ENCODE data around the gene ADAD2.

ADAD2 gene

DNA sequence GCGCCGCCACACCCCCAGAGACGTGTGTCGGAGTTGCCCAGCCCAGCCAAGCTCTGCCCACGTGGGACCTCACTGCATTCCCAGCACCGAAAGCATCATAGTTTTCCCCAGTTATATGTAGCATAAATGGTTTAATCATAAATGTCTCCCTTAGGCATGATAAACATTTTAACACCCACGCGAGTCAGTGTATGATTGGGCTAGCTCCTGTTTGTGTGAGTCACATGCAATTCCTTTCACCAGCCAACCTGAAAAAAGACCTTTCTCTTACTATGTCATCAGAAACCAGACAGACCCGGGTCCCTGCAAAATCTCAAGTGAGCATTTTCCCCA is 13.2 kb upstream of the ADAD2 start:
- DNase-seq: no peak

DNA sequence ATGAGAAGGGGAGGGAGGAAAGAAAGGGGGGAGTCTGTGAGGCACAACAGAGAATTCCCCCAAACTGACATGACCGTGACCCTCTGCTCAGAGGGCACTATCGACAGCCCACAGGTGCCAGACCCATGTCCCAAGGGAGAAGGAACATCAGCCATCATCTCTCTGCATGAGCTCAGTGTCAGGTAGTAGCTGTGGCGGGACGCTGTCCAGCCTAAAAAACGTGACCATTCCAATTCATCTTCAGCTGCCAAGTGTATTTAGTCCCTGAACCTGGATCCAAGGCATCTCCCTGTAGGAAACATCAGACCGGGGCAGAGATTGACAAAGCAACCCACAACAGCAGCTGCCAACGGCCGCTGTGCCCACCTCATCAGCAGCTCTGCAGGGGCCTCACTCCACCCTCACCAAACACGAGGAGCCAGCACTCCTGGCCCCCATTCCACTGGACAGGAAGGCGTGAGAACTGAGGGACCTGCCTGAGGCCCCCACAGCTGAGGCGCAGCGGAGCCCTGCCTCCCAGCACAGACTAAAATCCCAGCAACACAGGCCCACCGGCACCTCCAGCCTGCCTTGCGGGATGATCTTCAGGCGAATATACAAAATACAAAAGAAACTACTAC is 12.7 kb upstream of the ADAD2 start:
- no peak for DNase-seq

DNA sequence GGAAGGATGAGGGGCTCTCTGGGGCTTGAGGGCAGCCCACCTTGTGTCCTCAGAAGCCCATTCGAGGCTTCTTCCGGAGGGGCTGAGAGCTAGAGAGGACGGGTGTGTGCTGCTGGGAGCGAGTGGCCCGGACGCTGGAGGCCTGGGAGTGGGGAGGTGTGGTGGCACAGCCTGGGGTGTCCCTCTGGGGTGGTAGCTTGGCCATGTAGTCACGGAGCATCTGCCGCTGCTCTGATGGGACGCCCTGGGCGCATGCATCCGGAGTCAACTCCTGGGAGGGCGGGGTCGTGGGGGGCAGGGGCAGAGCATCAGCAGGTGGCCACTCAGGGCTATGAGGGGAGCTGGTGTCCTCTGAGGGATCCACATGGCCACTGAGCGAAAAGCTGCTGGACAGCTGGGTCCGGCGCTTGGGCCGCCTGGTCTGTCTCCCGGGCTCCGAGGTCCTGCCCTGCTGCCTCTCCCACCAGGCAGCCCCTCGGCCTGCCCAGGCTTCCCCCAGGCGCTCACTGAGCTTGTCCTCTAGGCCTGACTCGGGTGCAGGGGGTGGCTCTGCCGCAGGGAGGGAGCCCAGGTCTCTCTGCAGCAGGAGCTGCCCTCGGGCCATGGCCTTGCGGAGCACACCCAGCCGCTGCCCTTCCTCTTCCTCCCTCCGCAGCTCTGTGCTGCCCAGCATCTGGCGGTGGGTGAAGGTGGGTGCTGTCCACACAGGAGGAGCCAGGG is 11.9 kb upstream of the ADAD2 start:
- DNase-seq: no peak

DNA sequence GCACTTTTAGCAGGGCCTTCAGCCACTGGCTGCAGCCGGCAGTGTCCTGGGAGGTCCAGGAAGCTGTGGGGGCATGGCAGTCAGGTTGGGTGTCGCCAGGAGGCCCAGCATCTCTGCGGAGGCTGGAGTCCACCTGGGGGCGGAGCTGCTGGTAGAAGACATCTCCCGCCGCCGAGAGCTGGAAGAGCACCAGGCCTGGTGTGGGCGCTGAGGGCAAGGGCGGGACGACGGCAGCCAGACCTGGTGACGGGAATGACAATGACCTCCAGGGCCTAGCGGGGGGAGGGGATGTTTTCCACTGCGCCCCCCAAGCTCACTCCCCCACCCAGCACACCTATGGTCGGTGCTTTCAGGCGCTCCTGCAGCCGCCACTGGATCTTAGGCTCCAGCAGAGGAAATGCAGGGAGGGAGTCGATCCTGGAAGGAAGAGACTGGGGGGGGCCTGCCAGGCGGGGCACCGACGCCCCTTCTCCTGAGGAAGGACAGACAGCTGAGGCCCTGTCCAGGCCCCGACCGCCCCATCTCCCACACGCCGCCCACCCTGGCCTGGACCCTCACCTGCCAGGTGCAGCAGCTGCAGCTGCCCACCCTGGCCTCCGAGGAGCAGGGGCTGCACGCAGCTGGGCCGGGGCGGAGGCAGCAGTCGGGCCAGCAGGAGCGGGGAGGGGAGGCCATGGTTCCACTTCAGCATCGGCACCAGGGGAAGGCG is 11.2 kb upstream of the ADAD2 start:
- no peak for DNase-seq

DNA sequence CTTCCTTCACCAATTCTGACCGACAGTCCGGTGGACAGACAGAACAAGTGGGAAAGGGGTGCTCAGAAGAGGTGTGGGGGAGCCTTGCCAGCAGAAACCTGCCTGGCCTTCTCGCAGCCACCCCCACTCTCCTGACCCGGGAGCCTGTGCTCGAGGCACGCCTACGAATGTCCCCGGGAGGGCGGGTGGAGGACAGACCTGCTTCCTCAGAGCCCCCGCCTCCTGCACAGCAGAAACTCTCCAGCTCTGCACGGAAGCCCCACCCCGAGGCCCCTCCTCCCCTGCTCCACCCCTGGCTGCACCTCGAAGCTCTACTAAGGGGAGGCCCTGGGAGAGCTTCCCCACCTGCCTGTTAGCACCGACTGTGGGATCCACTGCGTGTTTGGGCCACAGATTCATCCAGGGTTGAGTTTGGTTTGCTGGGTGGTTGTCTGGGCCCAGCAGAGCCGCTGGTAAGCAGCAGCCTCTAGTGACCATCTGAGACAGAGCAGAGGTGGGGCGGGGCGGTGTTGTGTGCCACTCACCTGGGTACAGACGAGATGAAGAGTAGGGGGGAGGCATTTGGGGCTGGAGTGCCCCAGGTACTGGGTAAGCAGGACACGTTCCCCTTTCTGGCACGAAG is 10.3 kb upstream of the ADAD2 start:
- DNase-seq: no peak

DNA sequence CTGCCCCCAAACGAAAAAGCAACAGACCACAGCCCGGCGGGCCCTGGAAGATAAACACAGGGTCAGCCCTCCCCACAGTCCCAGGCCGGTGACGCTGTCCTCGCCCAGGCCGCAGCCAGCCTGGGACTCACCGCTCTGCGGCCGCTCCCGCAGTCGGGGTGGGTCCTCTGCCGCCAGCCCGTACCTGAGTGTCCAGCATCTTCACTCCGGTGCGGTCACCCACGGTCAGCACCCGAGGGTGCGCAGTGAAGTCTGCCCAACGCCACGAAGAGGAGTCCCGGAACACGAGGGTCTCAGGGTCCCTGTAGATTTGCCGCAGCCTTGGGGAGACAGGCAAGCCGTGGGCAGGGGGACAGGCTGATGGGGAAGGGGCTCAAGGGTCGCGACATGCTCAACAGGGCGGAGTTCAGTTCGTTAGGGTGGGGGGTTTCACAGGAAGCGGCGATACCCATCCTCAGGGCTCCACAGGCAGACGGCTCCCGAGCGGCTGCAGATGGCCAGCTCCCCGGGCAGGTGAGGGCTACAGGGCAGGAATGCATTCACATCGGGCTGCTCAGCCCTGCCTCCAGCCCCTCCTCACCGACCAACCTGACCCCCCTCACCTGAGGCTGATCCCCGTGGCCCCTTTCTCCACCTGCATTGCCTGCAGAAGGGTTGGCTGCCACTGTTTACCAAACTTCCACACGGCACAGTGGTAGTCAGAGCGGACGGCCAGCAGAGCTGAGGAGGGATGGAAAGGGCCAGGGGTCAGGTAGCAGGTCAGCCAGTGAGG is 9.6 kb upstream of the ADAD2 start:
- DNase-seq: no peak

DNA sequence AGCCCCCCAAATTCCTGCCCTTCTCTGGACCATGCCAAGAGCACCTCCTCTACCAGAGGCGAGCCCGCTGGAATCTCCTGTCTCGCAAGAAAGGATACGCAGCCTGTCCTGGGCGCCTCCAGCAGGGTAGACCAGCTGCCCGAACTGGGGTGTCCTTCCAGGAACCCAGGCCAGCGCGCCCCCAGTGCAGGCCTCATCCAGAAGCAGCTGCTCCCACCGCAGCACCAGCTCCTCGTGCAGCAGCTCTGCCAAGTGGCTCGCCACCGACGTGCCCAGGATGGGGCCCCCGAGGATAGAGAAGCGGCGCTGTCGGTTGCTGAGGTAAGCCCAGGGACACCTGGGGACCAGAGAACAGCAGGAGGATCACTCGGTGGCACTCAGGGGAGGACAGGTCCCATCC is 8.9 kb upstream of the ADAD2 start:
- no peak for DNase-seq

DNA sequence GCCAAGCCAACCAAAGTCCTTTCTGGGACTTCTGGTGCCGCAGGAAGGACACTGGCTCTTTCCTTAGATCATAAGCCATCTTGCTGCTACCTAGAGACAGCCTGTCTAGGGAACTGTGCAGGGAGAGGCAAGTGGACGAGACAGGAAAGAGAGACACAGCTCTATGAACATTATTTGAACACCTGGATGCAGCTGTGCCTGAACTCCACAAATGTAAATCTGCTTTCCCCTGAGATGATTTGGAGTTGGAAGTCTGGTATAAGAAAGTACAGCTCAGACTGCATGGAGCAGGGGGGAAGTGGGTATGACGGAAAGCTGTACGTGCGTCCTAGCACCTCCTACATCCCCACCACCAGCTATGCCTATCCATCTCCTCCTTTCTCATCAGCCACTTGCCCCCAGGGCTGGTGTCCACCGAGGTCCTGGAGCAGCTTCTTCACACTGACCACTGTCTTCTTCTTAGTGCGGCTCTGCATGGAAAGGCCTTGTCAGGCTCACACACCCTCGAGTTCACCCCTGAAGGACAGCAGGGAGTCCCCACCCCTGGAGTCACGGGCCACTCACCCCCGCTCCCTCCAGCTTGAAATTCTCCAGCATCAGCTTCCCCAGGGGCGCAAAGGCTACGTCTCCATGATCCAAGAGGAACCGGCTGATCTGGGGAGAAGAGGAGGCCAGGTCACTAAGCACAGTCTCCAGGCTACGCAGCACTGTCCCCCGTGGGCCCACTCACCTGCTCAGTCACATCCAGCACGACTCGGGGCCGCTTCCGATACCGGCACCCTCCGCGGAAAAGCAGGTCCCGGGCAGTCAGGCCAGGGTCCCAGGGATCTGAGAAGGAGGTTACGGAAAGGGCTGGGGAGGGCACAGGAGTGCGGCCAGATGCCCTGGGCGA is 8.0 kb upstream of the ADAD2 start:
- no peak for DNase-seq

DNA sequence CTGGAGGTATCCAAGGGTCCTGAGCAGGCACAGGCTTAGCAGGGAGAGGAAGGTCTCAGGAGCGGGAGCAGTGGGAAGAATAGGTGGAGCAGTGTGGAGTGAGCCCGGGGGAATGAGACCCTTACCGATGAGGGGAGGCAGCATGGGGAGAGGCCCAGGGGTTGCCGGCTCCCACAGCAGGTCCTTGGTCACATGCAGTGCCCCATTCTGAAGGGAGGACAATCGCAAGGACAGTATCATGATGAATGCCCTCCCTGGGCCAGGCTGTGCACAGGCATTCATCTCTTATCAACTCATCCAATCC is 7.4 kb upstream of the ADAD2 start:
- no peak for DNase-seq

DNA sequence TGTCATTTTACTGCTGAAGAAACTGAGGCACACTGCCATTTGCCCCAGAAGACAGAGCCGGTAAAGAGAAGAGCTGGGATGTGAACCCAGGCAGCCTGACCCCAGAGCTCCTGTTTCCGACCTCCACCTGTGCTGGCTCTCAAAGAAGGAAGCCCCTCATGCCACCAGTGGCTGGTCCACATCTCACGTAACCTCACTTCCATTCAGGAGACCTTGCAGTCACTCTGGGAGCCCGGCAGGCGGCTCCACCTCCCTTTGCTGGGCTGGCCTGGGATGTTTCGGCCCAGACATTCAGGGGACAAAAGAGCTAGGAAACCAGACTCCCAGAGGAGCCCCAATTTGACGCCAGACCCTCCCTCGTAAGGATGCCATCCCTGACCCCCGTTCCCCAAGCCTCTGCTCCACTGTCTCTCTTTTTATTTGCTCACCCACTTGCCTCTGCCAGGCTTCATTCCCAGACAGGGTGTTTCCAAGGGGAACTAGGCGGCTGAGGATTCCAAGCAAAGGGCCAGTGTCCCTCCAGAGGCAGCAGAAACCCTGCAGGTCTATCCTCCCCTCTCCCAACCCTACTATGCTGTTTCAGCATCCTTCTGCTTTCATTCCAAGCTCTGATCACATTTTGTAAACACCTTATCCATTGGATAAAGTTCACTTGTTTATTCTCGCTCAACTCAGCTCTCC is 6.9 kb upstream of the ADAD2 start:
- DNase-seq: no peak

DNA sequence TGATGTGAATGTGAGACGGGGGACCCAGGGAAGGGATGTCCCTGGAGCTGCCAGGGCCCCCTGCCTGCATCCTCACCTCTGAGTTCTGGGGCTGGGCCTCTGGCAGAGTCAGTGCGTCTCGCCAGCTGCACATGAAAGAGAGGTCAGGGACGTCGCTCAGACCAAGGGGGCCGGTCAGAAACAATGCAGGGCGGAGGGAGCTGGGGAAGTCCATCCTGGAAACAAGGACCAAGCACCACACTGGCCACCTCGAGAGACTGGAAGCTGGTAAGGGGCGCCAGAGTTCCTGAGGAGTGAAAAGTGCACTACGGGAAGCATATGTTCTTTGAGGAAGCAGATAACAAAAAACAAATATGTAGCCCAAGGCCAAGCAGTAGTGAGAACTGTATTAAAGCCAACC is 6.2 kb upstream of the ADAD2 start:
- no peak for DNase-seq

DNA sequence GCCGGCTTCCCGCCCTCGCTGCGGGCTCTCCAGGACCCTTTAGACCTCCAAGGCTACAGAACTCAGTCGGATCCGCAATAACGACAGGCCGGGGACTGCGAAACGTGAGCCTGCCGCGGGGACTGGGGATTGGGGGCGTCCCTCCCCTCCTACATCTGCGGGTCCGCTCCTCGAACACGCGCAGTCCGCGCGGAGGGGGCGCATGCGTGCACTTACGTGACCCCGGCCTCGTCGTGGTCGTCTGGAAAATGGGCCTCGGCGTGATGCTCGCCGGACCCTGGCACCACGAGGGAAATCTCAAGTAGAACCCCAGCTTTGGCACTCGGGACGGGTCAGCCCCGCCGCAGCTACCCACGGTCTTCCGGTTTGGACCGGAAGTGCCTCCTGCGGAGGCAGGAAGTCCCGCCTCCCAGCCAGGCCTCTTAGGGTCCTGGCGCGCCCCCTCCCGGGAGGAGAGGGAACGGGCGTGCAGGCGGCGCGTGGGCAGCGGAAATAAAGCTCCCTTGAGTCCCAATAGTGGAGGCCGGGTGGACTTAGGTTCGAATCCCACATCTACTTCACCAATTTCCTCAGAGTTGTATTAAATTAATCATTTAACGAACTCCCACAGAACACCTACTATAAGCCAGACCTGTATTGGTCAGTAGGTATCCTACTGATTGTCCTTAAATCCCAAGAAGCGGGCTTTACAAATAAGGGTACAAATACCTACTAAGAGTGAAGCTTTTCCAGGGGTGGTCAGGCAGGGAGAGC is 4.1 kb upstream of the ADAD2 start, which contains the start of gene TAF1C:
TAF1C (minus strand) TSS at position 373 of the 753 bp plus-strand sequence. CDS start 2,069 bp downstream, outside the sequence.
- DNase-seq: peak; percentile 96

DNA sequence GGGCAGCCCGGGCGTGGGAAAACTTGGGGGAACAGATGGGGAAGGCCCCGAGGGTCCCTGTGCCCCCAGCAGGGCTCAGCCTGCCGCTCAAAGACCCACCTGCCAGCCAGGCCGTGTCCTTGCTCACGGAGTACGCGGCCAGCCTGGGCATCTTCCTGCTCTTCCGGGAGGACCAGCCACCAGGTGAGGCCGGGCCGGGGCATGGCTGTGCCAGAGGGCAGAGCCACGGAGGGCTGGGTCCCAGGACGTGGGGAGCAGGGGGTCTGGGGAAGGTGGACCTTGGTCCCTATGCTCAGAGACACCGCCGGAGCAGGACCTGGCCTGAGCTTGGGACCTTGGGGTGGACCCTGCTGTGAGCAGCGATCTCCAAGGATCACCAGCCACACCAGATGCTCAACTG is 509 bp downstream of the ADAD2 start:
- DNase-seq: no peak

DNA sequence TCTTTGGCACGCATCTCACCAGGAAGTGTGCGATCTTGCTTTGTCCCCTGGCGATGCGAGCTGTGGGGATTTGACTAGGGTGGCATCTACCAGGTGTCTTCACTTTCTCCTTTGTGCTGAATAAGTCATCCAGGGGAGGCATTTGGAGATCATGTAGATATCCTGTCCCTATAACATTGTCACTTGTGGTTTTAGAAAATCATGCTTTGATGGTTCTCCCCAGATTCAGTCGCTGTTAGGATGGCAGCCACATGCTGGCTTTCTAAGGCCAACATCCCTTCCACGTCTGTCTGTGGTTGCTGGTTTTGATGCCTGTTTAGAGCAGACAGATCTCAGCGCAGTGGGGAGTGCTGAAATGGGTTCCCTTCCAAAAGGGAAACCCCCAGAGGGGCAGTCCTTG is 2.5 kb downstream of the ADAD2 start:
- DNase-seq: no peak

DNA sequence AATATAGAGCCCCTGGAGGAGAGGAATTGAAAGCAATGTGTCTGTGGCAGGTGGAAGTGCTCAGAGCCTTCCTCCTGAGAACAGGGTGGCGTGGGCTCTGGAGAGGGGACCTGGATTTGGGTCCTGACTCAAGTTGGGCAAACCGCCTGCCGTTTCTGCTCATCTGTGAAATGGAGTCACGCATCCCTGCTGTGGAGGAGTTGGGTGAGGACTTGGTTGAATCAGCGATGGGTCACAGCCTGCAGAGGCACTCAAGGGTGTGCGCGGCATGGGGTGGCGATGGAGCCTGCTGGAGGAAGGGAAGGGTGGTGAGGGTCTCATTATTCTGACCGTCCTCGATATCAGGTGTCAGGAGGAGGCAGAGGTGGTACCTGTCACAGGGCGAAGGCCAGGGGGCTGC is 3.1 kb downstream of the ADAD2 start:
- no peak for DNase-seq

DNA sequence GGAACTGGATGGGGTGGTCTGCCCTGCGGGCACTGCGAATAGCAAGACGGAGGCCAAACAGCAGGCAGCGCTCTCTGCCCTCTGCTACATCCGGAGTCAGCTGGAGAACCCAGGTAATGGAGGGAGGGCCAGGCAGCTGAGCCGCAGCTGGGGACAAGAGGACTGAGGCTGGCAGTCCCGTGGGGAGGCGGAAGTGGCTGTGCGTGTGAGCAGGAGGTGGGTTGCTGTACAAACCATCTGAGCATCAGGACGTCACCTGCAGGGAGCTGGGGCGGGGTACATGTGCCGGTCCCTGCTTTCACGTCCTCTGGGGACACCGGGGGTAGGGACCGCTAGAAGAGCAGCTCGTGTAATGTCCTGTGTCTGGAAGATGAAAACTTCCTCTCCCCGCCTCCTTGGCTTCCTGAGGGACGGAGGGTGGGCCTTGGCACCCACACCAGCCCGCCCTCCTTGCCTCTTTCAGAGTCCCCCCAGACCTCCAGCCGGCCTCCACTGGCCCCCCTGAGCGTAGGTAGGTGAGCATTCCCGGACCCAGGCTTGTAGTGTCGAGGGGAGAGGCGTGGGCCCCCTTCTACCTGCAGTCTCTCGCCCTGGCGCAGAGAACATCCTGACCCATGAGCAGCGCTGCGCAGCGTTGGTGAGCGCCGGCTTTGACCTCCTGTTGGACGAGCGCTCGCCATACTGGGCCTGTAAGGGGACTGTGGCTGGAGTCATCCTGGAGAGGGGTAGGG is 3.7 kb downstream of the ADAD2 start:
- peak; percentile 74 for DNase-seq

DNA sequence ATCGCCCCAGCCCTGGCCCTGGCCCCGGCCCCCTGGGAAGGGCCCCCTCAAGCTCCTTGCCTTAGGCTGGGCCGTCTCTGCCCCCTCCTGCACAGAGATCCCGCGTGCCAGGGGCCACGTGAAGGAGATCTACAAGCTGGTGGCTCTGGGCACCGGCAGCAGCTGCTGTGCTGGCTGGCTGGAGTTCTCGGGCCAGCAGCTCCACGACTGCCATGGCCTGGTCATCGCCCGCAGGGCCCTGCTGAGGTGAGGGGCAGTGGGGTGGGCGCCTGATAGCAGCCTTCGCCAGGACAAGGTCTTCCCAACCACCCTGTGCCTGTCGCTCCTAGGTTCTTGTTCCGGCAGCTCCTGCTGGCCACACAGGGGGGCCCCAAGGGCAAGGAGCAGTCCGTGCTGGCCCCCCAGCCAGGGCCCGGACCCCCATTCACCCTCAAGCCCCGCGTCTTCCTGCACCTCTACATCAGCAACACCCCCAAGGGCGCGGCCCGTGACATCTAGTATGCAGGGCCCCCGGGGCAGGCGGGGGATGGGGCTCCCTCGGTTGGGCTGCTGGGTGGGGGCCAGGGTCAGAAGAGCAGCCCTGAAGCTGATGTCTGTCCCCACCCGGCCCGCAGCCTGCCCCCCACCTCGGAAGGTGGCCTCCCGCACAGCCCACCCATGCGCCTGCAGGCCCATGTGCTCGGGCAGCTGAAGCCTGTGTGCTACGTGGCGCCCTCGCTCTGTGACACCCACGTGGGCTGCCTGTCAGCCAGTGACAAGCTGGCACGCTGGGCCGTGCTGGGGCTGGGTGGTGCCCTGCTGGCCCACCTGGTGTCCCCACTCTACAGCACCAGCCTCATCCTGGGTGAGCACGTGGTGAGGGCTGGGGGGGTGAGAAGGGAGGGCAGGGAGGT is 4.5 kb downstream of the ADAD2 start:
- no peak for DNase-seq

DNA sequence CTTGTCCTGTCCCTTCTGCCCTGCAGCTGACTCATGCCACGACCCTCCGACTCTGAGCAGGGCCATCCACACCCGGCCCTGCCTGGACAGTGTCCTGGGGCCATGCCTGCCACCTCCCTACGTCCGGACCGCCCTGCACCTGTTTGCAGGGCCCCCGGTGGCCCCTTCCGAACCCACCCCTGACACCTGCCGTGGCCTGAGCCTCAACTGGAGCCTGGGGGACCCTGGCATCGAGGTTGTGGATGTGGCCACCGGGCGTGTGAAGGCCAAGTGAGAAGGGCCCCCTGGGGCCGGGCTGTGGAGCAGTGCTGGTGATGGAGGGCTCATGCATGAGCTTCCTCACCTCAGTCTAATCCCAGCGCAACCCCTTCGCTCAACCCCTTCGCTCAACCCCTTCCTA is 5.1 kb downstream of the ADAD2 start:
- no peak for DNase-seq

All from activated effector memory CD4-positive, alpha-beta T cell treated with anti-CD3 and anti-CD28 coated beads, Interleukin-2, amount 50 U/mL, for 16 hours (primary cell).